Activated naive CD4-positive, alpha-beta T cell treated with anti-CD3 and anti-CD28 coated beads for 36 hours (primary cell): ENCODE results near the gene KIAA1328. TPM values are rescaled to one million over a fixed set of nuclear protein-coding genes. Genes with fewer than 3 reads are reported as not detected.

Experiments
- CTCF ChIA-PET: fragments of 350-600 bp; sonication (Branson Sonifier 250); formaldehyde crosslinking; loops from one replicate; lab custom pipeline; 2021; ENCODE audit warnings: antibody characterized with exemption; lab: Charles Lee
- DNase-seq: peaks from one replicate; pipeline ENCODE4 v3.0.0-alpha.2; 2020
- H3K27ac Mint-ChIP-seq: one replicate; pipeline ENCODE4 v1.8.0; 2021; ENCODE audit warnings: mild to moderate bottlenecking, mixed read lengths
- H3K27me3 Mint-ChIP-seq: one replicate; pipeline ENCODE4 v1.8.0; 2021; ENCODE audit warnings: low read depth, mixed read lengths
- H3K36me3 Mint-ChIP-seq: one replicate; pipeline ENCODE4 v1.8.0; 2021; ENCODE audit warnings: low read depth, mixed read lengths
- H3K4me1 Mint-ChIP-seq: one replicate; pipeline ENCODE4 v1.8.0; 2021; ENCODE audit warnings: low read depth, mixed read lengths
- H3K4me3 Mint-ChIP-seq: one replicate; pipeline ENCODE4 v1.8.0; 2021; ENCODE audit warnings: mild to moderate bottlenecking, moderate library complexity, mixed read lengths
- H3K9me3 Mint-ChIP-seq: one replicate; pipeline ENCODE4 v1.8.0; 2021; ENCODE audit warnings: mixed read lengths
- intact Hi-C: fragments of 100-400 bp; cut with micrococcal nuclease; formaldehyde crosslinking; loops from one replicate; pipeline ENCODE4 v1.15.1; 2023
- total RNA-seq, 2 experiments: library from RNA; stranded (reverse); gene quantifications; one replicate each; pipeline ENCODE4 v1.2.3, GENCODE V29; 2021

KIAA1328 gene
- total RNA-seq, 2 experiments from 2014 or later, result 7.2 to 7.8 TPM

- intact Hi-C loops, result no loop called here
- DNase-seq, result no peak
Measured at GRCh38 chr18:37107748-37108522, 279.0 kb downstream of the KIAA1328 start.

GRCh38 chr18:37122877-37123276, 293.9 kb downstream of the KIAA1328 start:
- CTCF ChIA-PET, result no interaction called here
- intact Hi-C loops, result no loop called here
- no peaks in the 10 kb centered on the region for H3K36me3 Mint-ChIP-seq
- no peaks in the 10 kb centered on the region for H3K27me3 Mint-ChIP-seq
- no peak overlapping the region for H3K27ac Mint-ChIP-seq
- H3K4me3 Mint-ChIP-seq, result no peak overlapping the region
- H3K4me1 Mint-ChIP-seq, result no peaks in the 10 kb centered on the region
- no peak for DNase-seq
- H3K9me3 Mint-ChIP-seq, result peaks cover 4% of the 10 kb centered on the region

More at GRCh38 chr18:37107748-37108522, 279.0 kb downstream of the KIAA1328 start:
- Mint-ChIP-seq H3K4me1 (no peaks in the 10 kb centered on the region), H3K9me3 (peaks cover 34% of the 10 kb centered on the region), H3K27me3 (no peaks in the 10 kb centered on the region), H3K36me3 (peaks cover 32% of the 10 kb centered on the region), H3K27ac (no peak overlapping the region), H3K4me3 (no peak overlapping the region)
- CTCF ChIA-PET, result no interaction called here

- intact Hi-C loops, result no loop called here
- Mint-ChIP-seq H3K4me3 (no peak overlapping the region), H3K36me3 (no peaks in the 10 kb centered on the region), H3K27ac (no peak overlapping the region), H3K27me3 (no peaks in the 10 kb centered on the region), H3K4me1 (no peaks in the 10 kb centered on the region), H3K9me3 (peaks cover 1% of the 10 kb centered on the region)
- no peak for DNase-seq
- CTCF ChIA-PET, result no interaction called here
Measured at GRCh38 chr18:37124516-37124915, 295.6 kb downstream of the KIAA1328 start.

- DNase-seq, result no peak
- Mint-ChIP-seq H3K9me3 (peaks cover 24% of the 10 kb centered on the region), H3K4me1 (no peaks in the 10 kb centered on the region), H3K4me3 (no peak overlapping the region), H3K27me3 (no peaks in the 10 kb centered on the region), H3K36me3 (peaks cover 24% of the 10 kb centered on the region), H3K27ac (no peak overlapping the region)
- CTCF ChIA-PET, result no interaction called here
- intact Hi-C loops, result no loop called here
Measured at GRCh38 chr18:37135177-37135576, 306.2 kb downstream of the KIAA1328 start.

GRCh38 chr18:37138456-37138855, 309.5 kb downstream of the KIAA1328 start:
- H3K27ac Mint-ChIP-seq, result no peak overlapping the region
- CTCF ChIA-PET, result no interaction called here
- H3K9me3 Mint-ChIP-seq, result peaks cover 14% of the 10 kb centered on the region
- H3K36me3 Mint-ChIP-seq, result peaks cover 14% of the 10 kb centered on the region
- no peaks in the 10 kb centered on the region for H3K27me3 Mint-ChIP-seq
- H3K4me3 Mint-ChIP-seq, result no peak overlapping the region
- intact Hi-C loops, result no loop called here
- DNase-seq, result no peak
- H3K4me1 Mint-ChIP-seq, result no peaks in the 10 kb centered on the region

GRCh38 chr18:37139876-37140275, 310.9 kb downstream of the KIAA1328 start:
- intact Hi-C loops, result no loop called here
- H3K27me3 Mint-ChIP-seq, result no peaks in the 10 kb centered on the region
- H3K9me3 Mint-ChIP-seq, result peaks cover 9% of the 10 kb centered on the region
- DNase-seq, result no peak
- peaks cover 8% of the 10 kb centered on the region for H3K36me3 Mint-ChIP-seq
- CTCF ChIA-PET, result no interaction called here
- H3K27ac Mint-ChIP-seq, result no peak overlapping the region
- no peaks in the 10 kb centered on the region for H3K4me1 Mint-ChIP-seq
- H3K4me3 Mint-ChIP-seq, result no peak overlapping the region

GRCh38 chr18:37144921-37145320, 316.0 kb downstream of the KIAA1328 start:
- H3K27me3 Mint-ChIP-seq, result no peaks in the 10 kb centered on the region
- intact Hi-C loops, result no loop called here
- no peak for DNase-seq
- CTCF ChIA-PET, result no interaction called here
- H3K4me3 Mint-ChIP-seq, result no peak overlapping the region
- no peaks in the 10 kb centered on the region for H3K4me1 Mint-ChIP-seq
- peaks cover 9% of the 10 kb centered on the region for H3K9me3 Mint-ChIP-seq
- H3K36me3 Mint-ChIP-seq, result peaks cover 14% of the 10 kb centered on the region
- H3K27ac Mint-ChIP-seq, result no peak overlapping the region

- peaks cover 9% of the 10 kb centered on the region for H3K36me3 Mint-ChIP-seq
- CTCF ChIA-PET, result no interaction called here
Measured at GRCh38 chr18:37156330-37156942, 327.5 kb downstream of the KIAA1328 start.

GRCh38 chr18:37160038-37160820, 331.3 kb downstream of the KIAA1328 start:
- no peak for DNase-seq
- H3K36me3 Mint-ChIP-seq, result peaks cover 13% of the 10 kb centered on the region

More at GRCh38 chr18:37156330-37156942, 327.5 kb downstream of the KIAA1328 start:
- Mint-ChIP-seq H3K4me1 (no peaks in the 10 kb centered on the region), H3K27me3 (no peaks in the 10 kb centered on the region), H3K9me3 (no peaks in the 10 kb centered on the region), H3K4me3 (no peak overlapping the region), H3K27ac (no peak overlapping the region)
- intact Hi-C loops, result no loop called here
- no peak for DNase-seq

GRCh38 chr18:37161491-37161890, 332.6 kb downstream of the KIAA1328 start:
- H3K4me1 Mint-ChIP-seq, result no peaks in the 10 kb centered on the region
- CTCF ChIA-PET, result interaction anchor here (0.6 to 0.7 kb wide), 2 partner anchors 220 to 1174 kb away, joined by 3 read pairs; no protein-coding TSS in a partner anchor

More at GRCh38 chr18:37160038-37160820, 331.3 kb downstream of the KIAA1328 start:
- no peaks in the 10 kb centered on the region for H3K27me3 Mint-ChIP-seq
- H3K9me3 Mint-ChIP-seq, result no peaks in the 10 kb centered on the region
- intact Hi-C loops, result no loop called here
- no peaks in the 10 kb centered on the region for H3K4me1 Mint-ChIP-seq
- CTCF ChIA-PET, result interaction anchor here (0.5 kb wide), 1 partner anchor 15 kb away, joined by 4 read pairs; no protein-coding TSS in a partner anchor
- no peak overlapping the region for H3K4me3 Mint-ChIP-seq
- no peak overlapping the region for H3K27ac Mint-ChIP-seq

GRCh38 chr18:37162551-37162950, 333.6 kb downstream of the KIAA1328 start:
- Mint-ChIP-seq H3K4me3 (no peak overlapping the region), H3K27me3 (no peaks in the 10 kb centered on the region), H3K4me1 (no peaks in the 10 kb centered on the region), H3K27ac (no peak overlapping the region), H3K9me3 (no peaks in the 10 kb centered on the region), H3K36me3 (peaks cover 17% of the 10 kb centered on the region)
- CTCF ChIA-PET, result no interaction called here
- intact Hi-C loops, result no loop called here
- no peak for DNase-seq

More at GRCh38 chr18:37161491-37161890, 332.6 kb downstream of the KIAA1328 start:
- no peak for DNase-seq
- intact Hi-C loops, result no loop called here
- Mint-ChIP-seq H3K27me3 (no peaks in the 10 kb centered on the region), H3K4me3 (no peak overlapping the region), H3K36me3 (peaks cover 17% of the 10 kb centered on the region), H3K27ac (no peak overlapping the region), H3K9me3 (no peaks in the 10 kb centered on the region)

- Mint-ChIP-seq H3K4me1 (no peaks in the 10 kb centered on the region), H3K27ac (no peak overlapping the region), H3K27me3 (no peaks in the 10 kb centered on the region), H3K36me3 (peaks cover 17% of the 10 kb centered on the region), H3K9me3 (no peaks in the 10 kb centered on the region), H3K4me3 (no peak overlapping the region)
- CTCF ChIA-PET, result no interaction called here
- no peak for DNase-seq
- intact Hi-C loops, result no loop called here
Measured at GRCh38 chr18:37163119-37163518, 334.2 kb downstream of the KIAA1328 start.
